ENCODE data around the gene DOK4. TPM values are rescaled to one million over a fixed set of nuclear protein-coding genes. Genes with fewer than 3 reads are reported as not detected.
"Not testable (repeated sequence)": the region's sequence is repeated elsewhere in the genome, so short reads cannot be mapped to it uniquely, and the experiment has no call there.

The DOK4 gene
- total RNA-seq, 4 donors from 2014 or later: 16.6 to 36.6 (median 26.6) TPM

DNA sequence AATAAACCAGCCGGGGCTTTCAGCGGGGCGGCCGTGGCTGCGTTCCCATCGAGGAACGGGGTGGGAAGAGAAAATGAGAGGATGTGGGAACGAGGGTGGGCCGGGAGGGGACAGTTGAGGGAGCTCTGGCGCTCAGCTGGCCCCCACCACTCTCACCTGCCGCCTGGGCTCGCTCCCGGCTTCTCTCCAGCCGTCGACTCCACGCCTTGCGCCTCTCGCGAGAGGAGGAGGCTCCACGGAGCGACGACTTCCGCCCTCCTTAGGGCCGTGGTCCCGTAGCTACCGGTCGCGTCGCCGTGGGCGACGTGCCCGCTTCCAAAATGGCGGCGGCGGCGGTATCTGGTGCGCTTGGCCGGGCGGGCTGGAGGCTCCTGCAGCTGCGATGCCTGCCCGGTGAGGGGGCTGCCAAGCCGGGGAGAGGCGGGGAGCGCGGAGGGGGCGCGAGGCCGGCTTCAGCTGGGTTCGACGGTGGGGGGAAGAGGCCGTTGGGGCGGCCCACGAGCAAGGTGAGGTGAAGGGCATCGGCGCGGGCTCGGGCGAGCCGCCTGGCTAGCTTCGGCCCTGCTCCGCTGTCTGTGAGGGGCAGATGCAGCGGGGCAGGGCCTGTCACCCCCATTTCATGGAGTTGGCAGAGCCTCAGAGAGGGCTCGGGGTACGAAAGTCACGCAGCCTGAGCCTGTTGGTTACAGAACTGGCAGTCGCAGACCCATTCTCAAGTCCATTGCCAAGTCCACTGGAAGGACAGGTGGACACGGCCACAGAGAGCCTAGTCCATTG lies 38.9 kb downstream of the DOK4 start, which contains the start of the genes CIAPIN1 and COQ9:
Gene CIAPIN1, minus strand, starts transcription at position 200 of the 777 bp plus-strand sequence. CDS start 6,457 bp downstream, outside the sequence.
Gene COQ9, plus strand, starts transcription at position 294 of the 777 bp plus-strand sequence. Its CDS starts 27 bp downstream, at position 321.
- Histone ChIP-seq H3K9me3 (no peaks in the 10 kb centered on the region), H3K27me3 (no peaks in the 10 kb centered on the region), H3K4me3 (peak within 1 kb of the TSS; percentile 81 to 88), H3K4me1 (peaks cover 0 to 55% (median 12%) of the 10 kb centered on the region in 3 donors), H3K27ac (peak within 1 kb of the TSS; percentile 85 to 95 (median 94)), H3K36me3 (peaks cover 0 to 18% of the 10 kb centered on the region in 2 donors)
- 0% methylated on average over 6 to 8 of the region's 68 CpGs for WGBS, 2 donors (ENCODE audit: low coverage in 1 of 2)
- ATAC-seq: peak; percentile 99
- TF ChIP-seq, protein P1, sequence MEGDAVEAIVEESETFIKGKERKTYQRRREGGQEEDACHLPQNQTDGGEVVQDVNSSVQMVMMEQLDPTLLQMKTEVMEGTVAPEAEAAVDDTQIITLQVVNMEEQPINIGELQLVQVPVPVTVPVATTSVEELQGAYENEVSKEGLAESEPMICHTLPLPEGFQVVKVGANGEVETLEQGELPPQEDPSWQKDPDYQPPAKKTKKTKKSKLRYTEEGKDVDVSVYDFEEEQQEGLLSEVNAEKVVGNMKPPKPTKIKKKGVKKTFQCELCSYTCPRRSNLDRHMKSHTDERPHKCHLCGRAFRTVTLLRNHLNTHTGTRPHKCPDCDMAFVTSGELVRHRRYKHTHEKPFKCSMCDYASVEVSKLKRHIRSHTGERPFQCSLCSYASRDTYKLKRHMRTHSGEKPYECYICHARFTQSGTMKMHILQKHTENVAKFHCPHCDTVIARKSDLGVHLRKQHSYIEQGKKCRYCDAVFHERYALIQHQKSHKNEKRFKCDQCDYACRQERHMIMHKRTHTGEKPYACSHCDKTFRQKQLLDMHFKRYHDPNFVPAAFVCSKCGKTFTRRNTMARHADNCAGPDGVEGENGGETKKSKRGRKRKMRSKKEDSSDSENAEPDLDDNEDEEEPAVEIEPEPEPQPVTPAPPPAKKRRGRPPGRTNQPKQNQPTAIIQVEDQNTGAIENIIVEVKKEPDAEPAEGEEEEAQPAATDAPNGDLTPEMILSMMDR (IDR thresholded peaks at IDR 0.05): peak in 1 of 4 experiments; percentile 29
- TF ChIP-seq POLR2AphosphoS5 (IDR thresholded peaks at IDR 0.05) (peak; percentile 82), EP300 (IDR thresholded peaks at IDR 0.05) (no peak), POLR2A (IDR thresholded peaks at IDR 0.05) (peak; percentile 88 to 89)

DNA sequence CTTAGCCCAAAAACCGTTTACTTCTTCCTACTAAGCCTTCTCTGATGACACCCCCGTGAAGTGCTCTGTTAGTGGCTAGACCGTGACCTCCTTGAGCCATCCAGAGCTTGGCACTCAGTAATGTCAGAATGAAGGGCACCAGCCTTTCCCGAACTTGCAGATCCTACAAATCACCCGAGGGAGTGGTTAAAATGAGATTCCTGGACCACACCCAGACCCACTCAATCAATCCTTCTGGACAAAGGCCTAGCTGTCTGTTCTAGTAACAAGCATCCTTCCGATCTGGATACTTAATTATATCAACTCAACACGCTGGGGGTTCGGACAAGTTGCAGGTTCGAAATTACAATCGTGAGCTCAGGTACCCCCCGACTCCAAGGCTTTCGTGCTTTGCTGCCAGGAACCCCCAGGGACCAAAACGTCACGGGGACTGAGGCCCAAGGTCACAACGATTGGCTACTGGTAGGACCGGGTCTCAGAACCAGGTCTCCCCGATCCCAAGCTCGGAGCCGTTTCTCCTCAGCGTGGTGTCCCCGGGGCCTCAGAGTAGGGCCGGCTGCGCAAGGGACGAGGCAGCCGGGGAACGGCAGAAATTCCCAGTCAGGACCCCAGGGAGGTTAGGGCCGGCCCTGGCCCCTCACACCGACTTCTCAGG lies 39.6 kb downstream of the DOK4 start:
- H3K27me3 ChIP-seq: no peaks in the 10 kb centered on the region
- 5 to 12% methylated on average over 3 to 4 of the region's 28 CpGs for WGBS, 2 donors (ENCODE audit: low coverage in 1 of 2)
- no peak for TF ChIP-seq EP300 (IDR thresholded peaks at IDR 0.05)
- TF ChIP-seq POLR2A (IDR thresholded peaks at IDR 0.05): no peak
- TF ChIP-seq, protein P1 (IDR thresholded peaks at IDR 0.05): no peak
- no peak for TF ChIP-seq POLR2AphosphoS5 (IDR thresholded peaks at IDR 0.05)
- peaks cover 0 to 11% of the 10 kb centered on the region in 2 donors for H3K36me3 ChIP-seq
- peaks cover 0 to 55% (median 12%) of the 10 kb centered on the region in 3 donors for H3K4me1 ChIP-seq
- peak; percentile 15 for ATAC-seq
- H3K4me3 ChIP-seq: peak overlapping the region; percentile 81 to 88
- H3K27ac ChIP-seq: peak overlapping the region; percentile 85 to 95 (median 94)
- H3K9me3 ChIP-seq: no peaks in the 10 kb centered on the region

DNA sequence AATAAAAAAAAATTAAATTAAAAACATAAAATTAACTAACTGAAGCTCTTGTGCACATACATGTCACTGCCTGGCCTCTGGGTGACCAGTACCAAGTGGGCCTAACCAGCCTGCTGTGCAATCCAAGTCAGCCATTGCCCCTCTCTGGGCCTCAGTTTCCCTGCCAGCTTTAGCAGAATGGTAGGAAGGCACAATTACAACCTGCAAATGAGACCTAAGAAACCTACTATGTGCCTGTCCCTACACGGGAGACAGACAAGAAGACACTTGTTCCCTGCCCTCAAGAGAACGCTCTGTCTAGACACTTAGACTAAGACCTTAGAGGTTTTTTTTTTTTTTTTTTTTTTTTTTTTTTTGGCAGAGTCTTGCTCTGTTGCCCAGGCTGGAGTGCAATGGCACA lies 40.8 kb downstream of the DOK4 start:
- H3K27ac ChIP-seq: no peak overlapping the region
- H3K36me3 ChIP-seq: peaks cover 0 to 3% of the 10 kb centered on the region in 2 donors
- H3K4me3 ChIP-seq: no peak overlapping the region
- H3K9me3 ChIP-seq: no peaks in the 10 kb centered on the region
- no peak for TF ChIP-seq POLR2AphosphoS5 (IDR thresholded peaks at IDR 0.05)
- WGBS, 2 donors (ENCODE audit: low coverage in 1 of 2): 93 to 100% methylated on average over 2 of the region's 2 CpGs
- no peaks in the 10 kb centered on the region for H3K27me3 ChIP-seq
- peaks cover 0 to 49% (median 12%) of the 10 kb centered on the region in 3 donors for H3K4me1 ChIP-seq
- no peak for ATAC-seq

DNA sequence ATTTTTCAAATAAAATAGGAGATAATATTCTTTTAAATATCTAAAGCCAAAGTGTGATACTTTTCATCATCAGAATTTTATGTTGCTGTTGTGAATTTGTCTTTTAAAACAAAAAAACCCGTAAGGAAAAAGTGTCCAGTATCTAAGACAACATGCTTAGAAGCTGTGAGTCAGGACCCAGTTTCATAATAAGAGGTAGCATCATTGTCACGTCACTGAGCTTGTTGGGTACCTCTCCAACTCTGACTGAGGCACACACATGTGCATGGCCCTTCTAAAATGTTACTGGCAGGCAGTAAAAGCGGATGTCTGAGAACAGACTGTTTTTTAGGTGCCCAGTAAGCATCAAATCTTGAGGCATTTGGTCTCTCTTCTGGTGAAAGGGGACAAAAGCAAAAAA lies 41.6 kb downstream of the DOK4 start:
- 66 to 68% methylated on average over 2 to 3 of the region's 3 CpGs for WGBS, 2 donors (ENCODE audit: low coverage in 1 of 2)
- H3K9me3 ChIP-seq: no peaks in the 10 kb centered on the region

DNA sequence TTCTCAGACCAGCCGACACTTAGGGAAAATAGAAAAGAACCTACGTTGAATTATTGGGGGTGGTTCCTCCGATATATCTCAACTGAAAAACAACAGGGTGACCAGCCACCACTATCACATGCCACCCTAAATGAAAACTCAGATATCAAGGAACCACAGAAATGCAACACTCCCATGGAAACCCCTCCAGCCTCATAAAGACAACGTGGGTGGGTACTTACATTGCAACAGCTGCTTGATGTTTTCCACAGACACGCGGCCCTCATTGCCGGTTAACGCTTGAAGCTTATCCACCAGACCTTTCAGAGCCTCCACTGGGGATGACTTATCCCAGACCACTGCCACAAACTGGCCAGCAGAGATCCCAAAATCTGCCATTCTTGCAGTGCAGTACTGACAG lies 45.7 kb downstream of the DOK4 start:
- H3K27me3 ChIP-seq, H3K9me3 ChIP-seq, H3K27ac ChIP-seq, H3K4me3 ChIP-seq, H3K4me1 ChIP-seq, ATAC-seq: not testable (repeated sequence)
- 96 to 98% methylated on average over 8 of the region's 8 CpGs for WGBS, 2 donors (ENCODE audit: low coverage in 1 of 2)
- H3K36me3 ChIP-seq: peaks cover 0 to 52% of the 10 kb centered on the region in 2 donors

More for the DNA sequence above, 41.6 kb downstream of the DOK4 start:
- no peak for TF ChIP-seq EP300 (IDR thresholded peaks at IDR 0.05)
- TF ChIP-seq, protein P1 (IDR thresholded peaks at IDR 0.05): no peak
- no peak for TF ChIP-seq POLR2AphosphoS5 (IDR thresholded peaks at IDR 0.05)
- TF ChIP-seq POLR2A (IDR thresholded peaks at IDR 0.05): no peak
- H3K4me1 ChIP-seq: peaks cover 0 to 41% (median 12%) of the 10 kb centered on the region in 3 donors
- no peak overlapping the region for H3K4me3 ChIP-seq
- no peak overlapping the region for H3K27ac ChIP-seq
- peaks cover 0 to 11% of the 10 kb centered on the region in 2 donors for H3K36me3 ChIP-seq
- ATAC-seq: no peak
- no peaks in the 10 kb centered on the region for H3K27me3 ChIP-seq

DNA sequence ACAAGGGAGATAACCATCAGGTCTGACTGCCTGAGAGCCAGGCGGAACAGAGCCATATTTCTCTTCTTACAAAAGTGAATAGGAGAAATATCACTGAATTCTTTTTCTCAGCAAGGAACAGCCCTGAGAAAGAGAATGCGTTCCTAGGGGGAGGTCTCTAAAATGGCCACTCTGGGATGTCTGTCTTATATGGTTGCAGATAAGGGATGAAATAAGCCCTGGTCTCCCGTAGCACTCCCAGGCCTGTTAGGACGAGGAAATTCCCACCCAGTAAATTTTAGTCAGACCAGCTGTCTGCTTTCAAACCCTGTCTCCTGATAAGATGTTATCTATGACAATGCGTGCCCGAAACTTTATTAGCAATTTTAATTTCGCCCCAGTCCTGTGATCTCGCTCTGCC lies 46.3 kb downstream of the DOK4 start:
- not testable (repeated sequence) for H3K9me3 ChIP-seq, H3K27me3 ChIP-seq, ATAC-seq, H3K4me3 ChIP-seq, H3K4me1 ChIP-seq, H3K27ac ChIP-seq
- H3K36me3 ChIP-seq: peaks cover 0 to 58% of the 10 kb centered on the region in 2 donors
- 95 to 100% methylated on average over 7 to 8 of the region's 8 CpGs for WGBS, 2 donors (ENCODE audit: low coverage in 1 of 2)

All from gastroesophageal sphincter (tissue), 4 donors.